ENCODE data around the gene SH3BP4. TPM values are rescaled to one million over a fixed set of nuclear protein-coding genes. Genes with fewer than 3 reads are reported as not detected.

The SH3BP4 gene
- total and polyA plus RNA-seq, 2 of the 13 experiments (the other 11 are each of a cell fraction or from before 2014, with no cell fraction given), result 34.6 to 99.1 TPM

- BruUV-seq (replicated peaks), result no TSS peak
- in situ Hi-C loops (cut with HindIII; ENCODE audit: extremely low pct_ligation_motif_present, low pct_unique_long_range_greater_than_20kb) (no loop called here), intact Hi-C loops (cut with micrococcal nuclease; ENCODE audit: unreplicated experiment) (loop anchor here (2.0 to 5.0 kb wide), 2 partner anchors 52 to 101 kb away; no protein-coding TSS in a partner anchor)
- H3K4me1 ChIP-seq (ENCODE audit: insufficient read depth, low read length), result peaks cover 84% of the 10 kb centered on the region
- 21% methylated on average over 15 of the region's 20 CpGs for WGBS (ENCODE audit: low lambda C conversion rate)
- H3K79me2 ChIP-seq (ENCODE audit: insufficient read depth, low read length), result peaks cover 99% of the 10 kb centered on the region
- DNase-seq (ENCODE audit: low spot score) (peak; percentile 98), FAIRE-seq (peak; percentile 96), ATAC-seq (peak; percentile 88)
- peak overlapping the region; percentile 70 for H3K27ac ChIP-seq (ENCODE audit: extremely low read length, insufficient read depth, low read length)
- peak overlapping the region; percentile 62 for H3K4me2 ChIP-seq (ENCODE audit: low read depth, low read length)
- CTCF ChIA-PET (ENCODE audit: low intra/inter-chr PET ratio, low total read pairs), result interaction anchor here (1.2 kb wide), 1 partner anchor 456 kb away, joined by 4 read pairs; no protein-coding TSS in a partner anchor
- peak overlapping the region; percentile 48 for H3K9ac ChIP-seq (ENCODE audit: insufficient read depth, low read depth, low read length)
- H3K36me3 ChIP-seq (replicated peaks in 1 of 2; ENCODE audit: control insufficient read depth in 1 of 2, insufficient read depth in 2 of 2, low read length in 2 of 2), result peaks cover 13 to 60% of the 10 kb centered on the region in 2 experiments
- H3K27me3 ChIP-seq (ENCODE audit: control insufficient read depth in 1 of 2, insufficient read depth in 2 of 2, low read length in 2 of 2), result no peaks in the 10 kb centered on the region
- no peaks in the 10 kb centered on the region for H3K9me3 ChIP-seq (ENCODE audit: low read length)
- POLR2A ChIA-PET, result interaction anchor here (0.9 to 2.6 kb wide), 9 partner anchors 10 to 331 kb away, joined by 3 to 24 read pairs (median 5); no protein-coding TSS in a partner anchor
- H4K20me1 ChIP-seq (ENCODE audit: insufficient read depth, low read length), result peaks cover 87% of the 10 kb centered on the region; the same call in 1 of the 2 replicates
- peak overlapping the region in 1 of 3 experiments; percentile 29; a peak in 2 of 6 replicates for H3K4me3 ChIP-seq (replicated peaks in 1 of 3; ENCODE audit: insufficient read depth in 1 of 3, low read depth in 2 of 3, low read length in 3 of 3)
- H2AFZ ChIP-seq (ENCODE audit: low read length), result no peak overlapping the region
- TF ChIP-seq MAFF (IDR thresholded peaks at IDR 0.05; ENCODE audit: low read depth, low read length), result no peak
- TF ChIP-seq TRIM24 (CRISPR knock-in tag; IDR thresholded peaks at IDR 0.05), result no peak
- no peak for TF ChIP-seq DNMT1 (CRISPR knock-in tag; IDR thresholded peaks at IDR 0.05)
- TF ChIP-seq SMYD3 (CRISPR knock-in tag; IDR thresholded peaks at IDR 0.05), result peak; percentile 96
- TF ChIP-seq ZNF773 (CRISPR knock-in tag; IDR thresholded peaks at IDR 0.05; ENCODE audit: borderline replicate concordance), result no peak
- no peak; the same call in 1 of the 2 replicates for TF ChIP-seq FLYWCH1 (CRISPR knock-in tag; IDR thresholded peaks at IDR 0.05)
- TF ChIP-seq ZNF713 (CRISPR knock-in tag; IDR thresholded peaks at IDR 0.05), result peak; percentile 74; the same call in 1 of the 2 replicates
- no peak for TF ChIP-seq EZH2 (conservative IDR thresholded peaks at IDR 0.05; ENCODE audit: low read depth, low read length)
- TF ChIP-seq ZNF513 (CRISPR knock-in tag; conservative IDR thresholded peaks at IDR 0.05), result no peak
- TF ChIP-seq ZNF333 (CRISPR knock-in tag; IDR thresholded peaks at IDR 0.05; ENCODE audit: borderline replicate concordance), result no peak
- TF ChIP-seq ZNF331 (CRISPR knock-in tag; IDR thresholded peaks at IDR 0.05), result peak; percentile 97
- peak; percentile 99 for TF ChIP-seq ZBTB7B (CRISPR knock-in tag; IDR thresholded peaks at IDR 0.05)
- TF ChIP-seq BHLHE40 (IDR thresholded peaks at IDR 0.05; ENCODE audit: low read length), result peak; percentile 47; the same call in 1 of the 2 replicates
- peak; percentile 43; the same call in 1 of the 2 replicates for TF ChIP-seq RFX3 (CRISPR knock-in tag; IDR thresholded peaks at IDR 0.05)
- TF ChIP-seq HNRNPL (IDR thresholded peaks at IDR 0.05; ENCODE audit: low read depth, low read length), result peak; percentile 92
- peak; percentile 86 for TF ChIP-seq ZHX1 (CRISPR knock-in tag; IDR thresholded peaks at IDR 0.05; ENCODE audit: low read depth)
Measured at GRCh38 chr2:235005603-235006259, 53.9 kb downstream of the SH3BP4 start.

Data from HepG2 (cell line).